ENCODE data around the gene SPACA4.

SPACA4 gene

GRCh38 chr19:48623556-48624066 lies 17.1 kb downstream of the SPACA4 start:
- ATAC-seq (ENCODE audit: low read depth) (no peak), DNase-seq (ENCODE audit: low spot score) (no peak)
- peak overlapping the region; percentile 27 for H3K27ac ChIP-seq (ENCODE audit: poor library complexity, severe bottlenecking)
- H3K4me1 ChIP-seq (ENCODE audit: insufficient read depth, poor library complexity, severe bottlenecking), result peaks cover 7% of the 10 kb centered on the region
- no peak for TF ChIP-seq CTCF (IDR thresholded peaks at IDR 0.05; ENCODE audit: poor library complexity, severe bottlenecking)
- H3K4me3 ChIP-seq (ENCODE audit: severe bottlenecking), result peak overlapping the region; percentile 6
- H3K27me3 ChIP-seq (ENCODE audit: insufficient read depth, poor library complexity, severe bottlenecking), result no peaks in the 10 kb centered on the region
- no peaks in the 10 kb centered on the region for H3K9me3 ChIP-seq (ENCODE audit: severe bottlenecking)
- H3K36me3 ChIP-seq (ENCODE audit: low read depth), result peaks cover 4% of the 10 kb centered on the region; the same call in 1 of the 2 replicates

DNA sequence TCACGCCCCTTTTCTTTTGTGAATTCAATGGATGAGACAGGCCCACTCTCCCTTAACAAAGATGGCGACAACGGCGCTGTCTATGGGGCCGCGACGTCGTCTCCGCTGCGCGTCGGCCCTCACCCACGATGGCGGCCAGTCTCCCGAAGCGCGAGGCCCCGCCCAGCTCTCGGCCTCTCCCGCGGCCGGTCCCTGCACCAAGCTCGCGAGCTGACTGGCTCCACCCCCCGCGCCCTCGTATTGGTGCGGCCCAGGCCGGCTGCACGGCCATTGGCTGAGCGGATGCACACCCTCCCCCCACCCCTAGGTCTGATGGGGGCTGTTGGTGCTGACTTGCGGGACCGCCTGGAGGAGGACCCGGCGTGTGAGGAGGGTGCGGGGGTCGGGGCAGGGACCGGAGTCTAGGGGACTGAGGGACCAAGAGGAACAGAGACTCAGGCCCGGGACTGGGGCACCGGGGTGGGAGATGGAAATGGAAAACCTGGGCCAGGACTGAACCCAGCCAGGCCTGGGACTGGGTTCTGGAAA lies 17.6 kb downstream of the SPACA4 start:
- Histone ChIP-seq H3K27me3 (ENCODE audit: insufficient read depth, poor library complexity, severe bottlenecking) (no peaks in the 10 kb centered on the region), H3K27ac (ENCODE audit: poor library complexity, severe bottlenecking) (peak overlapping the region; percentile 27), H3K36me3 (ENCODE audit: low read depth) (peaks cover 4% of the 10 kb centered on the region; the same call in 1 of the 2 replicates), H3K4me1 (ENCODE audit: insufficient read depth, poor library complexity, severe bottlenecking) (peaks cover 7% of the 10 kb centered on the region), H3K9me3 (ENCODE audit: severe bottlenecking) (no peaks in the 10 kb centered on the region), H3K4me3 (ENCODE audit: severe bottlenecking) (peak overlapping the region; percentile 6)
- DNase-seq (ENCODE audit: low spot score), result peak; percentile 97
- TF ChIP-seq CTCF (IDR thresholded peaks at IDR 0.05; ENCODE audit: poor library complexity, severe bottlenecking), result no peak
- peak; percentile 83 for ATAC-seq (ENCODE audit: low read depth)

DNA sequence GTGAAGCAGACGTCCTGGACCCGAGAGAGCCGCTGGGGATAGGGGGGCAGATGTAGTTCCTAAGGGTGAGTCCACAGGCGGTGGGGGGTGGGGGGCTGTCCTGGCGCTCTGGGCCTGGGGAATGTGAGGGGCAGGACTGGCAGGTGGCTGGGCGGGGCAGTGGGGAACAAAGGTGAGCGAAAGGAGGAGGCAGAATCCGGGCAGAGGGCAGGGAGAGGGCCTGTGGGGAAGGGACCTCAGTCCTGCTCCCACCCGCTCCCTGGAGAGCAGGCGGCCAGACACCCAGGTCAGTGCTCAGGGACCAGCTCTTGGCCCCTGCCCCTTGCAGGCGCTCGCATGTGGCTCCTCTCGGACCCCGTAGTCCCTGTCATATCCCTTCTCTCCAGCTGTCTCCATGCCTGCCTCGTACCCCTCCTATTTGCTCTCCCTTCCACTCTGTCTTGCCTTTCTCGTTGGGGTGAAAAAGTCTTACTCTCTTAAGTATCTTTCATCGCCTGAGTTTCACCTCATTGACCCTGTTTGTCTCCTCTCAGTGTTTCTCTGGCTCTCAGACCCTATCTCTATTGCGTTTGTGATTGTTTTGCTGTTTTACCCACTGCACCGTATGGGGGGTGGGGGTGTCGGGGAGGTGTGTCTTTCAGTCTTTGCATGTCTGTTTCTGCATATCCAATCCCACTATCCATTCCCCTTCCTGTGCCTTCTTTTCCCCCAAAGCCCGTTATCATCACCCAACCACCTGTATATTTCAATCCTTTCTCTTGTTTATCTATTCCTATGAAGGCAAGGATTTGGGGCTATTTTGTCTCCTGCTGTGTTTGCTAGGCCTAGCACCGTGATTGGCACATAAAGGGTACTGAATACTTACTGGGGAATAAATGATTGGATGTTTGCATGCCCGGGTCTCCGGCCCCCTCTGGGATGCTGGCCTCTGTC lies 18.5 kb downstream of the SPACA4 start:
- no peak for DNase-seq (ENCODE audit: low spot score)
- H3K9me3 ChIP-seq (ENCODE audit: severe bottlenecking), result no peaks in the 10 kb centered on the region
- H3K4me1 ChIP-seq (ENCODE audit: insufficient read depth, poor library complexity, severe bottlenecking), result peaks cover 7% of the 10 kb centered on the region
- no peaks in the 10 kb centered on the region for H3K27me3 ChIP-seq (ENCODE audit: insufficient read depth, poor library complexity, severe bottlenecking)
- H3K27ac ChIP-seq (ENCODE audit: poor library complexity, severe bottlenecking), result no peak overlapping the region
- ATAC-seq (ENCODE audit: low read depth), result no peak
- peaks cover 4% of the 10 kb centered on the region; the same call in 1 of the 2 replicates for H3K36me3 ChIP-seq (ENCODE audit: low read depth)
- no peak overlapping the region for H3K4me3 ChIP-seq (ENCODE audit: severe bottlenecking)
- no peak for TF ChIP-seq CTCF (IDR thresholded peaks at IDR 0.05; ENCODE audit: poor library complexity, severe bottlenecking)

DNA sequence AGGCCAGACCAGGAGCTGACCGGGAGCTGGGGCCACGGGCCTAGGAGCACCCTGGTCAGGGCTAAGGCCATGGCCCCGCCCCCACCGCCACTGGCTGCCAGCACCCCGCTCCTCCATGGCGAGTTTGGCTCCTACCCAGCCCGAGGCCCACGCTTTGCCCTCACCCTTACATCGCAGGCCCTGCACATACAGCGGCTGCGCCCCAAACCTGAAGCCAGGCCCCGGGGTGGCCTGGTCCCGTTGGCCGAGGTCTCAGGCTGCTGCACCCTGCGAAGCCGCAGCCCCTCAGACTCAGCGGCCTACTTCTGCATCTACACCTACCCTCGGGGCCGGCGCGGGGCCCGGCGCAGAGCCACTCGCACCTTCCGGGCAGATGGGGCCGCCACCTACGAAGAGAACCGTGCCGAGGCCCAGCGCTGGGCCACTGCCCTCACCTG lies 19.4 kb downstream of the SPACA4 start:
- H3K9me3 ChIP-seq (ENCODE audit: severe bottlenecking), result no peaks in the 10 kb centered on the region
- no peak for ATAC-seq (ENCODE audit: low read depth)
- H3K36me3 ChIP-seq (ENCODE audit: low read depth), result peaks cover 8% of the 10 kb centered on the region
- DNase-seq (ENCODE audit: low spot score), result no peak
- no peak overlapping the region for H3K27ac ChIP-seq (ENCODE audit: poor library complexity, severe bottlenecking)
- H3K4me3 ChIP-seq (ENCODE audit: severe bottlenecking), result no peak overlapping the region
- H3K27me3 ChIP-seq (ENCODE audit: insufficient read depth, poor library complexity, severe bottlenecking), result no peaks in the 10 kb centered on the region
- TF ChIP-seq CTCF (IDR thresholded peaks at IDR 0.05; ENCODE audit: poor library complexity, severe bottlenecking), result no peak
- peaks cover 7% of the 10 kb centered on the region for H3K4me1 ChIP-seq (ENCODE audit: insufficient read depth, poor library complexity, severe bottlenecking)
